ENCODE results near the gene HPGDS. TPM values are rescaled to one million over a fixed set of nuclear protein-coding genes. Genes with fewer than 3 reads are reported as not detected.
"Not testable (repeated sequence)": the region's sequence is repeated elsewhere in the genome, so short reads cannot be mapped to it uniquely, and the experiment has no call there.

Gene HPGDS
- total and polyA plus RNA-seq, 2 donors, result 1.4 to 8.0 TPM

DNA sequence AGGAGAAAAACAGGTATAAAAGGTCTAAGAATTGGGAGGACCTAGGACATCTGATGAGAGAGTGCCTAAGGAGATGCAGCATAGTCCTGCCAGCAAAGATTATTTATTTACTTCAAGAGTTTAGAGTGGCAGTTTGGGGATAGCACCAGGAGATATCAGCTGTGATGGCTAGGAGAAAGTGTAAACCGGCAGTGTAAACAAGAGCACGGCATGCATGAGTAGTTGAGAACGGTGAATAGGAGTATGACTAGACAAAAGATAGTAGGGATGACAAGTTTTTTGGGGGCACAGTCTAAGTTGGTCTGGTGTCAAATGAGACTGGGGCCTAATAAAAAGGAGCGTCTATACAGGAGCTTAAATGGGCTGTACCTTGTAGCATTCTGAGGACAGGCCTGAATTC, 48.7 kb downstream of the HPGDS start:
- not testable (repeated sequence) for H3K4me1 ChIP-seq (ENCODE audit: control insufficient read depth in 2 of 2, insufficient read depth in 2 of 2, low read length in 2 of 2); H3K9me3 ChIP-seq (ENCODE audit: control insufficient read depth in 2 of 2, insufficient read depth in 1 of 2, low read length in 1 of 2); DNase-seq (ENCODE audit: low read depth in 6 of 9, low spot score in 9 of 9); H3K27me3 ChIP-seq (ENCODE audit: control insufficient read depth in 2 of 2, insufficient read depth in 1 of 2, low read length in 1 of 2); H3K27ac ChIP-seq (ENCODE audit: low read depth in 1 of 2, low read length in 1 of 2); H3K4me3 ChIP-seq (ENCODE audit: low read length in 2 of 2)
- WGBS, result 95% methylated on average over 4 of the region's 4 CpGs
- H3K36me3 ChIP-seq (ENCODE audit: control insufficient read depth in 2 of 2, insufficient read depth in 2 of 2, low read length in 1 of 2), result peaks cover 0 to 16% of the 10 kb centered on the region in 2 donors

DNA sequence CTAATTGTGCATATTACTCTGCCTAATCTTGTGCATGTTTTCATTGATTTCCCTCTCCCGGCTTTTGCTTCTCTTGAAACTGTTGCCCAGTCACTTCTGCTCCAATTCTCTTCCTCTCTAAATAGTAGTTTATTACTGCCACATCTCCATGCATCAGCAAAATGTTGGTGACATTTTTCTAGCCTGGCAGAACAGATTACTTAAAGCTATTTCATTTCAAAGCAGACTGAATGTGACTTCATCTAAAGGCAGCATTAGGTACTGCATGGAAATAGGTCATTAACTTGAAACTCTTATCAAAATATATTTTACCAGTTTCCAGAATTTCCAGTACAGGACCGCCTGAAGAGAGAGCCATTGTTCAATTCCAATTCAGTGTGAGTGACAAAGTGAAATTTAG, 52.4 kb downstream of the HPGDS start:
- 98% methylated on average over 2 of the region's 2 CpGs for WGBS
- no peak overlapping the region for H3K27ac ChIP-seq (ENCODE audit: low read depth in 1 of 2, low read length in 1 of 2)
- H3K4me1 ChIP-seq (ENCODE audit: control insufficient read depth in 2 of 2, insufficient read depth in 2 of 2, low read length in 2 of 2), result no peaks in the 10 kb centered on the region
- H3K4me3 ChIP-seq (ENCODE audit: low read length in 2 of 2), result no peak overlapping the region
- no peaks in the 10 kb centered on the region for H3K9me3 ChIP-seq (ENCODE audit: control insufficient read depth in 2 of 2, insufficient read depth in 1 of 2, low read length in 1 of 2)
- H3K36me3 ChIP-seq (ENCODE audit: control insufficient read depth in 2 of 2, insufficient read depth in 2 of 2, low read length in 1 of 2), result peaks cover 3 to 36% of the 10 kb centered on the region in 2 donors
- no peak for DNase-seq (ENCODE audit: low read depth in 6 of 9, low spot score in 9 of 9)
- no peaks in the 10 kb centered on the region for H3K27me3 ChIP-seq (ENCODE audit: control insufficient read depth in 2 of 2, insufficient read depth in 1 of 2, low read length in 1 of 2)

DNA sequence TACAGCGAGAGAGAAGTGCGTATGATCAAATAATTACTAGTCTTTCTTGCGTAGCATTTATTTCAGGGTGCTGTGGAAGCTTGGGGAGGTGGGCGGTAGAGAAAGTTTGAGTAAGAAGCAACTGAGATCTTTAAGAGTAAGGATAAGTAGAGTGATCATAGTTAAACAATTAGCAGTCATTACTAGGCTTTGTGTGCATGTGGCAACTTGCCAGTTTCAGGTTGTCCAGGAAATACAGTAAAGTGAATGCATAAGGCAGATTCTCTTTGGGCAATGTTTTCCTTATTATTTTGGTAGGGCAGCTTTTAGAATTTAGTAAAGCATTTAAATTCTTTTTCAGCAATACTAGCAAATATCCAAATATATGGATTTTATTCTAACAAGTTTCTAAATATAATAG, 57.0 kb downstream of the HPGDS start:
- Histone ChIP-seq H3K27me3 (ENCODE audit: control insufficient read depth in 2 of 2, insufficient read depth in 1 of 2, low read length in 1 of 2) (no peaks in the 10 kb centered on the region), H3K36me3 (ENCODE audit: control insufficient read depth in 2 of 2, insufficient read depth in 2 of 2, low read length in 1 of 2) (peaks cover 13 to 65% of the 10 kb centered on the region in 2 donors), H3K9me3 (ENCODE audit: control insufficient read depth in 2 of 2, insufficient read depth in 1 of 2, low read length in 1 of 2) (no peaks in the 10 kb centered on the region), H3K4me3 (ENCODE audit: low read length in 2 of 2) (no peak overlapping the region), H3K27ac (ENCODE audit: low read depth in 1 of 2, low read length in 1 of 2) (no peak overlapping the region), H3K4me1 (ENCODE audit: control insufficient read depth in 2 of 2, insufficient read depth in 2 of 2, low read length in 2 of 2) (no peaks in the 10 kb centered on the region)
- WGBS, result 98% methylated on average over 4 of the region's 4 CpGs
- DNase-seq (ENCODE audit: low read depth in 6 of 9, low spot score in 9 of 9), result no peak

DNA sequence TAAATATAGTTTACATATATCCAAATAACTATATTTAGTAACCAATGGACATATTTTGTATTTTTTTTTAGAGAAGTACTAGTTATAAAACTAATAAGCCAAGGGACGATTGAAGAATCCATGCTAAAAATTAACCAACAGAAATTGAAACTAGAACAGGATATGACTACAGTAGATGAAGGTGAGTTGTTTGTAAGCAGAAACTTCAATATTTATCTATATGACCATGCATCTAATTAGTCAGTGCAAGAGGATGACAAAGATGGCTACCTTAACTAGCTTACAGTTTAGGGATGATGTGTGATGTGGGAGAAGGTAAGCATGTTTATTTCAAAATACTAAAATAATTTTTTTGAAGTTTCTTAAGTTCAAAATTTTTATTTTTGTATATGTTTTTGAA, 57.7 kb downstream of the HPGDS start:
- no peak overlapping the region for H3K27ac ChIP-seq (ENCODE audit: low read depth in 1 of 2, low read length in 1 of 2)
- WGBS, result 96% methylated on average over 1 of the region's 1 CpG
- H3K9me3 ChIP-seq (ENCODE audit: control insufficient read depth in 2 of 2, insufficient read depth in 1 of 2, low read length in 1 of 2), result no peaks in the 10 kb centered on the region
- H3K36me3 ChIP-seq (ENCODE audit: control insufficient read depth in 2 of 2, insufficient read depth in 2 of 2, low read length in 1 of 2), result peaks cover 13 to 66% of the 10 kb centered on the region in 2 donors
- no peaks in the 10 kb centered on the region for H3K4me1 ChIP-seq (ENCODE audit: control insufficient read depth in 2 of 2, insufficient read depth in 2 of 2, low read length in 2 of 2)
- DNase-seq (ENCODE audit: low read depth in 6 of 9, low spot score in 9 of 9), result no peak
- H3K4me3 ChIP-seq (ENCODE audit: low read length in 2 of 2), result no peak overlapping the region
- H3K27me3 ChIP-seq (ENCODE audit: control insufficient read depth in 2 of 2, insufficient read depth in 1 of 2, low read length in 1 of 2), result no peaks in the 10 kb centered on the region

DNA sequence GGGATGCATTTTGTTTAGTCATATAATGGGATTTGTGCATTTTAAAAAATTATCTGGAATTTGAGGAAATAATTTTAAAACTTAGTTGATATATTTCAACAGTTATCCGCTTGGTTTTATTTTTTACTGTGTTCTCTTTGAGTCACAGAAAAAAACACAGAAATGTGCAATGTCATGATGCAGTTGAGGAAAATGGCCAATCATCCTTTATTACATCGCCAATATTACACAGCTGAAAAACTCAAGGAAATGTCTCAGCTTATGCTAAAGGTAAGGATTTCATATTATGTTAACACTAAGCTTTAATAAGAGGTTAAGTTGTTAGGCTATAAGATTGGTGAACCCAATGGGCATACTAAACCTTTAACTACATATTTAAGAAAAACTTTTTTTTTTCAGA, 63.9 kb downstream of the HPGDS start:
- no peak overlapping the region for H3K4me3 ChIP-seq (ENCODE audit: low read length in 2 of 2)
- H3K27ac ChIP-seq (ENCODE audit: low read depth in 1 of 2, low read length in 1 of 2), result no peak overlapping the region
- H3K9me3 ChIP-seq (ENCODE audit: control insufficient read depth in 2 of 2, insufficient read depth in 1 of 2, low read length in 1 of 2), result no peaks in the 10 kb centered on the region
- no peaks in the 10 kb centered on the region for H3K27me3 ChIP-seq (ENCODE audit: control insufficient read depth in 2 of 2, insufficient read depth in 1 of 2, low read length in 1 of 2)
- H3K4me1 ChIP-seq (ENCODE audit: control insufficient read depth in 2 of 2, insufficient read depth in 2 of 2, low read length in 2 of 2), result no peaks in the 10 kb centered on the region
- WGBS, result 99% methylated on average over 2 of the region's 2 CpGs
- peaks cover 18 to 63% of the 10 kb centered on the region in 2 donors for H3K36me3 ChIP-seq (ENCODE audit: control insufficient read depth in 2 of 2, insufficient read depth in 2 of 2, low read length in 1 of 2)
- no peak for DNase-seq (ENCODE audit: low read depth in 6 of 9, low spot score in 9 of 9)

DNA sequence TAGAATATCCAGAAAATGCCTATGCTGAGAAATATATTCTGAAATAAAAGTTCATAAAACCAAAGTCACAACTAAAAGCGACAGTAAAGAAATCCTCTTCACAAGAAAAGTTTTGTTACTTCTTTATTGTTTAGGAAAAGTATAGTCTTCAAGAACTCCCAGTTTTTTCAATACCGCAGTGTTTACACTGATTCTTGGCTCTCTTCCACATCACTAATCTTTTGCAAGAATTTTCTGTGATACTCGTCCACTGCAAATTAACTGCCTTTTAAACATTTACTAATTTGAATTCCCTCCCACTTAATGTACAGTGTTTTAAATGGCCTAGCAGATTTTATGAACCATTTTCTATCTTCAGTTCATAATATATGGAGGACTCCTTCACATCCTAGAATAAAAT, 65.1 kb downstream of the HPGDS start:
- H3K4me3 ChIP-seq (ENCODE audit: low read length in 2 of 2), result no peak overlapping the region
- H3K27ac ChIP-seq (ENCODE audit: low read depth in 1 of 2, low read length in 1 of 2), result no peak overlapping the region
- no peaks in the 10 kb centered on the region for H3K4me1 ChIP-seq (ENCODE audit: control insufficient read depth in 2 of 2, insufficient read depth in 2 of 2, low read length in 2 of 2)
- DNase-seq (ENCODE audit: low read depth in 6 of 9, low spot score in 9 of 9), result no peak
- no peaks in the 10 kb centered on the region for H3K9me3 ChIP-seq (ENCODE audit: control insufficient read depth in 2 of 2, insufficient read depth in 1 of 2, low read length in 1 of 2)
- H3K27me3 ChIP-seq (ENCODE audit: control insufficient read depth in 2 of 2, insufficient read depth in 1 of 2, low read length in 1 of 2), result no peaks in the 10 kb centered on the region
- over 99% methylated on average over 3 of the region's 3 CpGs for WGBS
- peaks cover 21 to 60% of the 10 kb centered on the region in 2 donors for H3K36me3 ChIP-seq (ENCODE audit: control insufficient read depth in 2 of 2, insufficient read depth in 2 of 2, low read length in 1 of 2)

DNA sequence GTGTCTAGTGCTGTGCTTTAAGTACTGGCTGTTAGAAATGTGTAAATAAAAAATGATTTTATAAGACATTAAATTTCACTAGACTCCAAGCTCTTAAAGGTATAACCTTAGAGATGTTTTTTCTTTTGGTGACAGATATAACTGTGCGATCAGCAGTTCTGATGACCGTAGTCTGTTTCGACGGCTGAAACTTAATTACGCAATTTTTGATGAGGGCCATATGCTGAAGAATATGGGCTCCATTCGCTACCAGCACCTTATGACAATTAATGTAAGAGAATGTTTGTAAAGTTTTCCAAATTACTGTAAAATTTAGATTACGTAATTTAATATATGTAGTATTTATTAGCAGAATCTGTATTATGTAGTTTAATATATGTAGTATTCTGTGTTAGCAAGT, 66.4 kb downstream of the HPGDS start:
- H3K9me3 ChIP-seq (ENCODE audit: control insufficient read depth in 2 of 2, insufficient read depth in 1 of 2, low read length in 1 of 2), result no peaks in the 10 kb centered on the region
- H3K27ac ChIP-seq (ENCODE audit: low read depth in 1 of 2, low read length in 1 of 2), result no peak overlapping the region
- no peaks in the 10 kb centered on the region for H3K27me3 ChIP-seq (ENCODE audit: control insufficient read depth in 2 of 2, insufficient read depth in 1 of 2, low read length in 1 of 2)
- 99% methylated on average over 7 of the region's 7 CpGs for WGBS
- no peaks in the 10 kb centered on the region for H3K4me1 ChIP-seq (ENCODE audit: control insufficient read depth in 2 of 2, insufficient read depth in 2 of 2, low read length in 2 of 2)
- no peak overlapping the region for H3K4me3 ChIP-seq (ENCODE audit: low read length in 2 of 2)
- peaks cover 16 to 56% of the 10 kb centered on the region in 2 donors for H3K36me3 ChIP-seq (ENCODE audit: control insufficient read depth in 2 of 2, insufficient read depth in 2 of 2, low read length in 1 of 2)
- no peak for DNase-seq (ENCODE audit: low read depth in 6 of 9, low spot score in 9 of 9)

DNA sequence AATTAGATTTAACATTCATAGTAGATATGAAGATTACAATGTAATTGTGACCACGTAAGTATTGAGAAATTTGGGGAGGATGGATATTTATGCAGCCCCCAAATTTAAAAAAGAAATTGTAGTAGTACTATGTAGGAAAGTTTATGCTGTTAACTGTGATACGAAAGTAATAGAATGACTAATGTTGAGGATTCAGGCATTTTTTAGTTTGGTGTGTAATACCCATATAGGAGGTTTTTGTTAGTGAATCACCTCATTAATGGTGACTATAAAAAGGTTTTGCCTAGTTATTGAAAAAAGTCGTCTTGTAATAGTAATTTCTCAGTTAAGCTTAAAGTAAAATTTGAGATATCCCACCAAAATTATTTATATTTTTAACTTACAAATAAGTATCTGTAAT, 67.7 kb downstream of the HPGDS start:
- 99% methylated on average over 3 of the region's 3 CpGs for WGBS
- no peak overlapping the region for H3K4me3 ChIP-seq (ENCODE audit: low read length in 2 of 2)
- H3K36me3 ChIP-seq (ENCODE audit: control insufficient read depth in 2 of 2, insufficient read depth in 2 of 2, low read length in 1 of 2), result peaks cover 16 to 45% of the 10 kb centered on the region in 2 donors
- H3K27ac ChIP-seq (ENCODE audit: low read depth in 1 of 2, low read length in 1 of 2), result no peak overlapping the region
- no peaks in the 10 kb centered on the region for H3K4me1 ChIP-seq (ENCODE audit: control insufficient read depth in 2 of 2, insufficient read depth in 2 of 2, low read length in 2 of 2)
- H3K9me3 ChIP-seq (ENCODE audit: control insufficient read depth in 2 of 2, insufficient read depth in 1 of 2, low read length in 1 of 2), result no peaks in the 10 kb centered on the region
- H3K27me3 ChIP-seq (ENCODE audit: control insufficient read depth in 2 of 2, insufficient read depth in 1 of 2, low read length in 1 of 2), result no peaks in the 10 kb centered on the region
- no peak for DNase-seq (ENCODE audit: low read depth in 6 of 9, low spot score in 9 of 9)

DNA sequence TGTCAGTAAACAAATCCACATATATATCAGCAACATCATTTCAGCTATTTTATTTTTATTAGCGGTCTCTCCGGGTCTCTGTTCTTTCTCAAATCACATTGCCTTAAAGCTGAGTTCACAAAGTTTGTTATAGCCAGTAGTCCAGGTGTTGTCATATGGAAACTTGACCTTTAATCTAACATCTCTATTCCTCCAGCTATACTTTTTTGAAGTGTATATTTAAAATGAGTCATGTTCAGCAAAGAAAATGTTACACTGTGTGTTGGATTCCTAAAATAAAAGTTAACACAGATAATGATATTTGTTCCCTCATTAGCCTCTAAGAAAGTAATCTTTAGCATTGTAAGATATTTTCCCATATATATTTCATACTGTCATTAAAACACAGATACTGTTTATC, 71.4 kb downstream of the HPGDS start:
- WGBS, result 76% methylated on average over 2 of the region's 2 CpGs
- H3K9me3 ChIP-seq (ENCODE audit: control insufficient read depth in 2 of 2, insufficient read depth in 1 of 2, low read length in 1 of 2), result no peaks in the 10 kb centered on the region
- peaks cover 3 to 21% of the 10 kb centered on the region in 2 donors for H3K36me3 ChIP-seq (ENCODE audit: control insufficient read depth in 2 of 2, insufficient read depth in 2 of 2, low read length in 1 of 2)
- no peaks in the 10 kb centered on the region for H3K27me3 ChIP-seq (ENCODE audit: control insufficient read depth in 2 of 2, insufficient read depth in 1 of 2, low read length in 1 of 2)
- H3K27ac ChIP-seq (ENCODE audit: low read depth in 1 of 2, low read length in 1 of 2), result no peak overlapping the region
- no peaks in the 10 kb centered on the region for H3K4me1 ChIP-seq (ENCODE audit: control insufficient read depth in 2 of 2, insufficient read depth in 2 of 2, low read length in 2 of 2)
- no peak for DNase-seq (ENCODE audit: low read depth in 6 of 9, low spot score in 9 of 9)
- no peak overlapping the region for H3K4me3 ChIP-seq (ENCODE audit: low read length in 2 of 2)

DNA sequence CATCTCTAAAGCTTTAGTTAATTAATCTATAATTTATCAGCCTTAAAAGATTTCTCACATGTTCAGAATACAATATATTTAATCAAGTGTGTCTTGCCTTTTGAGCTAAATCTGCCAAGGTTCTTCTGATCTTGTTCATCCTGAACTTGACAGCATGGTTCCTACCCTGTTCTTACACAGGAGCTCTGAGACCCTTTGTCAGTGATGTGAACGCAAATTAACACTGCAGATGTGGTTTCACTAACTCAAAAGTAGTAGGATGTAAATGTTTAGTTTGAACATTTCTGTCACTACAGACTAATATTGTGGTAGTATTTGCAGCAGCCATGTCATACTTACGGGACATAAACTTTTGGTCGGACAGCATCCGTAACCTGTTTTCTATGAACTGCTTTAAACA, 75.6 kb downstream of the HPGDS start:
- no peak for DNase-seq (ENCODE audit: low read depth in 6 of 9, low spot score in 9 of 9)
- H3K4me3 ChIP-seq (ENCODE audit: low read length in 2 of 2), result no peak overlapping the region
- no peaks in the 10 kb centered on the region for H3K4me1 ChIP-seq (ENCODE audit: control insufficient read depth in 2 of 2, insufficient read depth in 2 of 2, low read length in 2 of 2)
- H3K36me3 ChIP-seq (ENCODE audit: control insufficient read depth in 2 of 2, insufficient read depth in 2 of 2, low read length in 1 of 2), result peaks cover 0 to 18% of the 10 kb centered on the region in 2 donors
- H3K27ac ChIP-seq (ENCODE audit: low read depth in 1 of 2, low read length in 1 of 2), result no peak overlapping the region
- H3K27me3 ChIP-seq (ENCODE audit: control insufficient read depth in 2 of 2, insufficient read depth in 1 of 2, low read length in 1 of 2), result no peaks in the 10 kb centered on the region
- 96% methylated on average over 4 of the region's 4 CpGs for WGBS
- H3K9me3 ChIP-seq (ENCODE audit: control insufficient read depth in 2 of 2, insufficient read depth in 1 of 2, low read length in 1 of 2), result no peaks in the 10 kb centered on the region
